GM12892 (cell line): ENCODE results near the gene MFSD1.

Source experiments
- POLR2AphosphoS5 ChIP-seq: IDR thresholded peaks from 2 replicates; pipeline ENCODE4 v1.6.1; 2011; ENCODE audit warnings: low read depth, low read length, control low read depth
- TAF1 ChIP-seq: IDR thresholded peaks from 2 replicates; pipeline ENCODE4 v1.6.1; 2011; ENCODE audit warnings: low read depth, mild to moderate bottlenecking, control low read depth, low read length, borderline replicate concordance

- TF ChIP-seq POLR2AphosphoS5 (no peak), TAF1 (no peak)
Measured at GRCh38 chr3:158768881-158769543, 32.8 kb upstream of the MFSD1 start.
